DOHH2 (cell line): ENCODE measurements around the gene ACAD11.

ENCODE experiments used
- CTCF ChIP-seq: fragments of 200-600 bp; sonication (generic); IDR thresholded peaks from one replicate; pipeline ENCODE4 v1.5.1; 2014; ENCODE audit warnings: antibody characterized with exemption, mild to moderate bottlenecking, low read depth, low read length; ENCODE audit not compliant: poor library complexity, severe bottlenecking
- EZH2phosphoT487 ChIP-seq: fragments of 200-600 bp; sonication (generic); IDR thresholded peaks from 2 replicates; pipeline ENCODE4 v1.6.1; 2017; ENCODE audit warnings: borderline replicate concordance, mild to moderate bottlenecking, antibody characterized with exemption, low read length, moderate library complexity, mixed read lengths

- TF ChIP-seq CTCF (no peak), EZH2phosphoT487 (no peak)
These were observed 91.2 kb downstream of the ACAD11 start for GRCh38 chr3:132568422-132568821.
